ENCODE data around the gene GRAPL.
"Not testable (repeated sequence)": the region's sequence is repeated elsewhere in the genome, so short reads cannot be mapped to it uniquely, and the experiment has no call there.

GRCh38 chr17:19162384-19163216 lies 35.2 kb downstream of the GRAPL start:
- not testable (repeated sequence) for TF ChIP-seq POLR2A, POLR2AphosphoS5 (IDR thresholded peaks at IDR 0.05; ENCODE audit: low read depth, low read length)
